ENCODE measurements around the gene MAP4K3. TPM values are rescaled to one million over a fixed set of nuclear protein-coding genes. Genes with fewer than 3 reads are reported as not detected.

Gene MAP4K3
- total RNA-seq, 1 experiment from 2014 or later = 25.1 TPM

DNA sequence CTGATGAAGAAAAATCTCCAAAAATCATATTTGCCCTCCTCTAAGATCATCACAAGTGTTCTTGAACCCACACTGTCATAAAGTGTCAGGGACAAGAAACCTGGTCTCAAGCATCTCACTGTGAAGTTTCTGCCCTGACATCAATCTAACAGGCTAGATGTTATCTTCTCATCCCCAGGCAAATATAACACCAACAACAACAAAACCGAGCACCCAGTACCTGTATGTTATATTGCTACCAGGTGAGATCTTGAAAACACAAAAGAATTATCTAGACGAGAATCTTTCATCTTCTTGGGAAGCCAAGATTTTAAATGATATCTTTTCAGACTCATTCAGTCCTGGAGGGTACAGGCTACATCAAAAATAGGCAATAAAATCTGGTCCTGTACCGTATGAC is 8.8 kb upstream of the MAP4K3 start:
- DNase-seq (ENCODE audit: low read depth) = no peak

GRCh38 chr2:39443009-39443408 is 5.9 kb upstream of the MAP4K3 start:
- DNase-seq (ENCODE audit: low read depth) = no peak

DNA sequence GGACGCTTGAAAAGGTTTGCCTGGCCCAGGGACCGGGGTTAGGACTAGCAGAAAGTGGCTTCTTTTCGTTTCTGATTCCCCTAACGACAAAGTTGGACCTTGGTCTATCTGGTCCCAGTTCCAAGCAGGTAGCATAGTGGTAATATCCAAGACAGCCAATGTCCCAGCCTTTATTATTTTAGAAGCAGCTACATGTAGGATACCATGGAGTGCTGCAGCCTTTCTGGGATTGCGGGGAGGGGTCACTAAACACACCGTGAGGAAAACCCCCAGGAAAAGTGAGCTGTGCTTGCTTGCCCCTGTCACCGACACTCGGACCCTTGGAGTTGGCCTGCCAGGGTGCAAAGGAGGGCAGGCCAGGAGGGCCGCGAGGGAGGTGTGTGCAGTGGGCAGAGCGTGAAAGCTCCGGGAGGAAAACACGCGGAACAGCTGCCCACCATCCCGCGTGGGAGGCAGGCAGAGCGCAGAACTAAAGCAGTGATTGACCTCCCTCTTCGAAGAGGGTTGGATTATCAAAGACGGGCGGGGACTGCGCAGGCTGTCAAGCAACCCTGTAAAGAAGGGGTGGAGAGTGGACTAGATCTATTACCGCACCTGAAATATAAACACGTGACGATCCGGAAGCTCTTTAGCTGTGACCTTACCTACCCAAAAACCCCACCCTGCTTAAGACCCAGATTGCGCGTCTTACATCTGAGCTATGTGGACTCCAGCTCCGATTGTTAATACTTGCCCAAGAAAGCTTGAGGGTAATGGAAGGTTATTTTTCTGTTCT is 624 bp upstream of the MAP4K3 start:
- peak; percentile 28 for DNase-seq (ENCODE audit: low read depth)

GRCh38 chr2:39435741-39436591 is 1.1 kb downstream of the MAP4K3 start:
- DNase-seq (ENCODE audit: low read depth) = peak; percentile 19

DNA sequence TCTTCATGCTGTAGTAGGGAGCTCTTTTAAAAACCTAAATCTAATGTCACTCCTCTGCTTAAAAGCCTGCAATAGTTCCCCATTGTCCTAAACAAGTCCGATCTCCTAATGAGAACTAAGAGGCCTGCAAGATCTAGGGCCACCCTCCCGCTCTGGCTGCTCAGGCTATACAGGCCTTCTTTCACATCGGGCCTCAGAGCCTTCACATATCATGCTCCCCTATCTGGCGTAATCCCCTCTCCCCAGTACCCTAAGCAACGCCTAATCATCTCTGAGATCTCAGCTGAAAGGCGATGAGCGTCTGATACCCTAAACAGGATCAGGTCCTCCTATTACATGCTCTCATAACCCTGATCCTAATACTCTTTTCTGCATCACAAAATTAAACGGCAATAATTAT is 1.9 kb downstream of the MAP4K3 start:
- DNase-seq (ENCODE audit: low read depth) = no peak

- DNase-seq (ENCODE audit: low read depth) = no peak
These were observed 2.7 kb downstream of the MAP4K3 start for GRCh38 chr2:39434233-39434897.

GRCh38 chr2:39433586-39434195 is 3.4 kb downstream of the MAP4K3 start:
- DNase-seq (ENCODE audit: low read depth) = no peak

DNA sequence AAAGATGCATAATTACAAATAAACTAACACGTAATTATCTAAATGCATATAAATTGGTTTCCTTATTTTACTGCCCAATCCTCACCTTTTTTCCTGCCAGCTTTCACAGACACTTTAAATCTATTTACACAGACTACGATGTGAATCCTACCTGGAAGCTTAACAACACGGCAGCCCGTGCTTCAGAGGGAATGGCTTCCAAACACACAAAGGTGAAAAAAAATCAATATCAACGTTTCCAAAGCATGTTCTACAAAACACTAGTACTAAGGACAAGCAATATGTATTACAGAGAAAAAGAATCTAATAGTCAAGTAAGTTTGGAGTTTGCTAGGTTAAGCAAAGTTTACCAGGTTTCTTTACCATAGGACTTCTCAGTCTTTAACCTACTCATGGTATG is 4.4 kb downstream of the MAP4K3 start:
- no peak for DNase-seq (ENCODE audit: low read depth)

- DNase-seq (ENCODE audit: low read depth) = no peak
These were observed 5.3 kb downstream of the MAP4K3 start for GRCh38 chr2:39431592-39432316.

GRCh38 chr2:39429746-39430145 is 7.3 kb downstream of the MAP4K3 start:
- DNase-seq (ENCODE audit: low read depth) = no peak

- no peak for DNase-seq (ENCODE audit: low read depth)
These were observed 12.1 kb downstream of the MAP4K3 start for GRCh38 chr2:39424951-39425350.

- DNase-seq (ENCODE audit: low read depth) = no peak
These were observed 14.4 kb downstream of the MAP4K3 start for GRCh38 chr2:39422700-39423099.

DNA sequence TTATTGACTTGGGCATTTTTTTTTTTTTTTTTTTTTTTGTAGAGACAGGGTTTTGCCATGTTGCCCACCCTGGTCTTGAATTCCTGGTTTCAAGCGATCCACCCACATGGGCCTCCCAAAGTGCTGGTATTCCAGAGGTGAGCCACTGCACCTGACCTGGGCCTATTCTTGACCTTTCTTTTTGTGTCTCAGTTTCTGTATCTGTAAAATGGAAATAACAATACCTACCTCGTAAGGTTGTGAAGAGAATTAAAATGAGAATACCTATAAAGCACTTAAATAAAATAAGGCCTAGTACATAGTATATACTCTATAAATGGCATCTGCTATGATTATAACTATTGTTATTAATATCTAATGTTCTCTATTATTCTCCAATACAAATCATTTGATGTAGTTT is 15.7 kb downstream of the MAP4K3 start:
- no peak for DNase-seq (ENCODE audit: low read depth)

GRCh38 chr2:39419282-39420223 is 17.5 kb downstream of the MAP4K3 start:
- no peak for DNase-seq (ENCODE audit: low read depth)

- DNase-seq (ENCODE audit: low read depth) = no peak
These were observed 18.6 kb downstream of the MAP4K3 start for GRCh38 chr2:39418491-39418890.

DNA sequence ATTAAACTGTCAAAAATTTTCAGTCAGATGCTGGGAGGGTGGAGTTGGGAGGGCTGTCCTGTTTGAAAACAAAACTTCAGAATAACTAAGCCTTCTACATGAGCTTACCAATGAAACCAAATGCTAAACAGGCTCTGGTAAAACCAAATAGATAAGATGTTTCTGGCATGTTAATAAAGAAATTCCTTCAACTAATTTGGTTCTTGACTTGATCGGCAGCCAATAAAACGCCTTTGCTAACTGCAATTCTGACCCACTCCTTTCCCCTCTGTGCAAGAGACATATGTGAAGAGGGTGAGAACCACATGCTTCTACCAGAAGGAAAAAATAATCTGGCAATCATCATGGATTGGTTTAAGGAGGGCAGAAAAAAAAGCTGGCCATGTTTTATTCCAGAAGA is 20.9 kb downstream of the MAP4K3 start:
- no peak for DNase-seq (ENCODE audit: low read depth)

DNA sequence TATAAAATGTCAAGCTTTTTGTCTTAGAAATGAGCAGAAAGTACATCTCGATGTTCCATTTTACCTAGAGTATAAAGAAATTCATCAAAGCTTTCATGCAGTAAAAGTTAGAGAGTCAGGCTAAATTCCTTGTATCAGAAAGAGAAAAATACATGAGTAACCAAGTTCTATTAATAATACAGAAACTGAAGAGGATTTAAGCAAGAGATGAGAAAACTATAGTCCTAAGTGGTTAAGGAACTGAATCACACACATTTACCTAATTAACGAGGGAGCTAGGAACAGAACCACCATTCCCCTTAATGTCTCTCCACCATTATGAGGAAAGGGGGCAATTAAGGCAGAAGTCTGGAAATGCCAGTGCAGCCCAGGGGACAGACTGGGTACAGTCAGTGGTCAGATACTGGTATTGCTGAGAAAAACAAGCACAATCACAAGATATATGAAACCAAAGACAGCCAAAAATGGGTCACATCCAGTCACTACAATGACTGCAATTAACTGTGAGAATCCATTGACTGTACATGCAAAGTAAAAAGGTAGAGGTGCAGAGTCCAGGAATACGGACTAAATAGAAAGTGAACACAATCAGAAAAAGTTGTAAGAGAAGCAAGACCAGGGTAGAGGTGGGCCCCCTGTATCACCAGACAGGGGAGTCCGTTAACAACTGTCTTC is 23.9 kb downstream of the MAP4K3 start:
- no peak for DNase-seq (ENCODE audit: low read depth)

- peak; percentile 91 for DNase-seq (ENCODE audit: low read depth)
These were observed 25.7 kb downstream of the MAP4K3 start for GRCh38 chr2:39411181-39411944.

All from HT1080 (cell line).